H9 (cell line): Measurements from ENCODE around the gene KRT71. TPM values are rescaled to one million over a fixed set of nuclear protein-coding genes. Genes with fewer than 3 reads are reported as not detected.

Experiments
- DNase-seq: peaks from one replicate; pipeline ENCODE4 v3.0.0-alpha.2; 2017
- H2AFZ ChIP-seq: one replicate; pipeline ENCODE4 v1.6.1; 2013; ENCODE audit warnings: mild to moderate bottlenecking, low read length, control low read depth, moderate library complexity
- H2AK5ac ChIP-seq: 2 replicates; pipeline ENCODE4 v1.6.1; 2013; ENCODE audit warnings: low read length, control low read depth, mixed read lengths; ENCODE audit not compliant: insufficient read length
- H2BK120ac ChIP-seq: one replicate; pipeline ENCODE4 v1.6.1; 2013; ENCODE audit warnings: low read depth, mild to moderate bottlenecking, low read length, control low read depth, inconsistent platforms; ENCODE audit not compliant: poor library complexity, severe bottlenecking
- H2BK12ac ChIP-seq: 2 replicates; pipeline ENCODE4 v1.6.1; 2013; ENCODE audit warnings: low read length, control low read depth, mixed read lengths, low read depth; ENCODE audit not compliant: insufficient read length
- H2BK15ac ChIP-seq: 2 replicates; pipeline ENCODE4 v1.6.1; 2013; ENCODE audit warnings: low read depth, low read length, control low read depth
- H2BK20ac ChIP-seq: one replicate; pipeline ENCODE4 v1.6.1; 2013; ENCODE audit warnings: low read depth, mild to moderate bottlenecking, low read length, control low read depth, inconsistent platforms; ENCODE audit not compliant: poor library complexity, severe bottlenecking
- H2BK5ac ChIP-seq: 2 replicates; pipeline ENCODE4 v1.6.1; 2013; ENCODE audit warnings: low read length, control low read depth, mixed read lengths; ENCODE audit not compliant: insufficient read length
- H3K14ac ChIP-seq: 2 replicates; pipeline ENCODE4 v1.6.1; 2013; ENCODE audit warnings: low read length, control low read depth; ENCODE audit not compliant: insufficient read depth
- H3K18ac ChIP-seq: 2 replicates; pipeline ENCODE4 v1.6.1; 2013; ENCODE audit warnings: low read depth, mild to moderate bottlenecking, mixed read lengths, low read length, control low read depth; ENCODE audit not compliant: insufficient read length
- H3K23ac ChIP-seq: 2 replicates; pipeline ENCODE4 v1.6.1; 2013; ENCODE audit warnings: low read length, control low read depth, mixed read lengths, low read depth; ENCODE audit not compliant: insufficient read length
- H3K23me2 ChIP-seq: 2 replicates; pipeline ENCODE4 v1.6.1; 2013; ENCODE audit warnings: low read depth, mild to moderate bottlenecking, mixed read lengths, low read length, control low read depth; ENCODE audit not compliant: insufficient read length, poor library complexity, severe bottlenecking
- H3K27ac ChIP-seq: 2 replicates; pipeline ENCODE4 v1.5.1; 2013; ENCODE audit warnings: low read length, control low read depth, mixed read lengths, low read depth; ENCODE audit not compliant: insufficient read length
- H3K27me3 ChIP-seq: 2 replicates; pipeline ENCODE4 v1.6.1; 2013; ENCODE audit warnings: low read length, control low read depth, inconsistent platforms; ENCODE audit not compliant: insufficient read depth
- H3K4ac ChIP-seq: 2 replicates; pipeline ENCODE4 v1.6.1; 2013; ENCODE audit warnings: low read depth, mild to moderate bottlenecking, control low read depth, inconsistent platforms, low read length, moderate library complexity
- H3K4me1 ChIP-seq: 2 replicates; pipeline ENCODE4 v1.6.1; 2013; ENCODE audit warnings: low read length, control low read depth, inconsistent platforms; ENCODE audit not compliant: insufficient read depth
- H3K4me2 ChIP-seq: 2 replicates; pipeline ENCODE4 v1.6.1; 2013; ENCODE audit warnings: low read length, control low read depth, mixed read lengths; ENCODE audit not compliant: insufficient read length, insufficient read depth
- H3K56ac ChIP-seq: 2 replicates; pipeline ENCODE4 v1.6.1; 2013; ENCODE audit warnings: low read depth, mild to moderate bottlenecking, mixed read lengths, low read length, control low read depth; ENCODE audit not compliant: insufficient read length
- H3K79me1 ChIP-seq: 2 replicates; pipeline ENCODE4 v1.6.1; 2013; ENCODE audit warnings: low read depth, mild to moderate bottlenecking, moderate library complexity, low read length, control low read depth, inconsistent platforms; ENCODE audit not compliant: insufficient read depth, poor library complexity, severe bottlenecking
- H3K79me2 ChIP-seq: 2 replicates; pipeline ENCODE4 v1.6.1; 2013; ENCODE audit warnings: low read length, control low read depth, inconsistent platforms; ENCODE audit not compliant: insufficient read depth
- H3K9ac ChIP-seq: 2 replicates; pipeline ENCODE4 v1.6.1; 2013; ENCODE audit warnings: low read length, control low read depth, mixed read lengths; ENCODE audit not compliant: insufficient read length; ENCODE audit errors: extremely low read depth
- H3K9me3 ChIP-seq: one replicate; pipeline ENCODE4 v1.6.1; 2013; ENCODE audit warnings: low read depth, low read length, inconsistent platforms; ENCODE audit not compliant: control insufficient read depth
- H3T11ph ChIP-seq: one replicate; pipeline ENCODE4 v1.6.1; 2013; ENCODE audit warnings: mild to moderate bottlenecking, low read length, control low read depth, inconsistent platforms
- H4K20me1 ChIP-seq: one replicate; pipeline ENCODE4 v1.6.1; 2013; ENCODE audit not compliant: control insufficient read depth, insufficient read length, insufficient read depth
- H4K5ac ChIP-seq: 2 replicates; pipeline ENCODE4 v1.6.1; 2013; ENCODE audit warnings: low read depth, mild to moderate bottlenecking, mixed read lengths, low read length, control low read depth; ENCODE audit not compliant: insufficient read length
- H4K8ac ChIP-seq: replicated peaks from 2 replicates; pipeline ENCODE4 v1.6.1; 2013; ENCODE audit warnings: low read length, control low read depth, mixed read lengths, low read depth; ENCODE audit not compliant: insufficient read length
- H4K91ac ChIP-seq: 2 replicates; pipeline ENCODE4 v1.6.1; 2013; ENCODE audit warnings: low read depth, mild to moderate bottlenecking, moderate library complexity, mixed read lengths, low read length, control low read depth; ENCODE audit not compliant: insufficient read length
- H3K27ac Mint-ChIP-seq, 3 experiments: 2 replicates in 2 of 3; 3 replicates in 1 of 3; pipeline ENCODE4 v1.8.0; 2020 to 2021; ENCODE audit warnings: mixed read lengths in 3 of 3, mild to moderate bottlenecking in 1 of 3, moderate library complexity in 1 of 3
- H3K27me3 Mint-ChIP-seq: 2 replicates; pipeline ENCODE4 v1.8.0; 2021; ENCODE audit warnings: low read depth, mild to moderate bottlenecking, moderate library complexity, mixed read lengths
- H3K36me3 Mint-ChIP-seq, 3 experiments: 2 replicates in 2 of 3; 3 replicates in 1 of 3; pipeline ENCODE4 v1.8.0; 2020 to 2021; ENCODE audit warnings: low read depth in 3 of 3, mixed read lengths in 3 of 3; ENCODE audit not compliant: insufficient read depth in 1 of 3
- H3K4me1 Mint-ChIP-seq, 2 experiments: 2 replicates each; pipeline ENCODE4 v1.8.0; 2020; ENCODE audit warnings: mixed read lengths in 2 of 2
- H3K4me3 Mint-ChIP-seq, 2 experiments: 2 replicates in 1 of 2; 3 replicates in 1 of 2; pipeline ENCODE4 v1.8.0; 2020 to 2021; ENCODE audit warnings: mild to moderate bottlenecking in 2 of 2, mixed read lengths in 2 of 2, moderate library complexity in 1 of 2
- H3K9me3 Mint-ChIP-seq, 2 experiments: 2 replicates in 1 of 2; 3 replicates in 1 of 2; pipeline ENCODE4 v1.8.0; 2020; ENCODE audit warnings: mild to moderate bottlenecking in 2 of 2, mixed read lengths in 2 of 2, moderate library complexity in 1 of 2
- CTCF ChIP-seq: fragments of 200-600 bp; sonication (generic); conservative IDR thresholded peaks from 3 replicates; pipeline ENCODE4 v1.8.0; 2021; ENCODE audit warnings: antibody characterized with exemption, mild to moderate bottlenecking
- WGBS: extraction: QIAGEN DNeasy Blood & Tissue Kit; methylation state at CpG from one replicate; pipeline ENCODE4 v1.1.7; 2013; ENCODE audit warnings: missing lambda C conversion rate, low lambda C conversion rate, mixed read lengths; ENCODE audit not compliant: insufficient read length; ENCODE audit errors: extremely low coverage; 5-methylcytosine and 5-hydroxymethylcytosine counted together
- total RNA-seq: library from RNA; stranded (reverse); gene quantifications from 2 replicates; pipeline ENCODE4 v1.2.1, GENCODE V29; 2021

KRT71 gene
- total RNA-seq, 1 experiment from 2014 or later: not detected

- Histone ChIP-seq H4K8ac (no peak overlapping the region), H3K9me3 (no peaks in the 10 kb centered on the region), H2AK5ac (no peak overlapping the region), H3K23ac (no peak overlapping the region), H3K9ac (no peak overlapping the region), H3K23me2 (no peaks in the 10 kb centered on the region), H3K79me1 (no peaks in the 10 kb centered on the region), H4K20me1 (no peaks in the 10 kb centered on the region), H3K79me2 (no peaks in the 10 kb centered on the region), H3K4me2 (no peak overlapping the region), H3K4me1 (no peaks in the 10 kb centered on the region), H2BK5ac (no peak overlapping the region), H3K14ac (no peak overlapping the region), H3K4ac (no peak overlapping the region), H3K27me3 (no peaks in the 10 kb centered on the region; the same call in 1 of the 2 replicates), H3T11ph (no peak overlapping the region), H4K91ac (no peak overlapping the region), H3K27ac (no peak overlapping the region), H2AFZ (no peak overlapping the region), H3K18ac (no peak overlapping the region), H2BK15ac (no peak overlapping the region), H4K5ac (no peak overlapping the region), H2BK12ac (no peak overlapping the region), H2BK120ac (no peak overlapping the region), H3K56ac (no peak overlapping the region), H2BK20ac (no peak overlapping the region)
- Mint-ChIP-seq H3K27me3 (peaks cover 2% of the 10 kb centered on the region), H3K36me3 (no peaks in the 10 kb centered on the region), H3K4me1 (peaks cover 15 to 16% of the 10 kb centered on the region in 2 experiments), H3K27ac (no peak overlapping the region), H3K4me3 (no peak overlapping the region), H3K9me3 (no peaks in the 10 kb centered on the region)
- no peak for DNase-seq
- WGBS: no CpG with 5 or more reads among the region's 4 CpGs
- no peak for TF ChIP-seq CTCF
Measured at GRCh38 chr12:52523824-52524223, 29.1 kb downstream of the KRT71 start.
